ENCODE measurements around the gene PCDHB8.
"Not testable (repeated sequence)": the region's sequence is repeated elsewhere in the genome, so short reads cannot be mapped to it uniquely, and the experiment has no call there.

PCDHB8 gene

GRCh38 chr5:141184117-141184855 lies 6.7 kb downstream of the PCDHB8 start:
- DNase-seq: not testable (repeated sequence)

GRCh38 chr5:141186897-141187512 lies 9.4 kb downstream of the PCDHB8 start, which contains the start of gene PCDHB9:
TSS of gene PCDHB9 (plus strand) at chr5:141187161. CDS start at chr5:141187319, 158 bp downstream.
- DNase-seq: peak; percentile 2 to 23

GRCh38 chr5:141188682-141189081 lies 11.1 kb downstream of the PCDHB8 start:
- DNase-seq: not testable (repeated sequence)

DNA sequence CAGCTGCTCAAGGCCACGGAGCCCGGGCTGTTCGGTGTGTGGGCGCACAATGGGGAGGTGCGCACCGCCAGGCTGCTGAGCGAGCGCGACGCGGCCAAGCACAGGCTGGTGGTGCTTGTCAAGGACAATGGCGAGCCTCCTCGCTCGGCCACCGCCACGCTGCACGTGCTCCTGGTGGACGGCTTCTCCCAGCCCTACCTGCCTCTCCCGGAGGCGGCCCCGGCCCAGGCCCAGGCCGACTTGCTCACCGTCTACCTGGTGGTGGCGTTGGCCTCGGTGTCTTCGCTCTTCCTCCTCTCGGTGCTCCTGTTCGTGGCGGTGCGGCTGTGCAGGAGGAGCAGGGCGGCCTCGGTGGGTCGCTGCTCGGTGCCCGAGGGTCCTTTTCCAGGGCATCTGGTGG lies 11.5 kb downstream of the PCDHB8 start:
- not testable (repeated sequence) for DNase-seq

DNA sequence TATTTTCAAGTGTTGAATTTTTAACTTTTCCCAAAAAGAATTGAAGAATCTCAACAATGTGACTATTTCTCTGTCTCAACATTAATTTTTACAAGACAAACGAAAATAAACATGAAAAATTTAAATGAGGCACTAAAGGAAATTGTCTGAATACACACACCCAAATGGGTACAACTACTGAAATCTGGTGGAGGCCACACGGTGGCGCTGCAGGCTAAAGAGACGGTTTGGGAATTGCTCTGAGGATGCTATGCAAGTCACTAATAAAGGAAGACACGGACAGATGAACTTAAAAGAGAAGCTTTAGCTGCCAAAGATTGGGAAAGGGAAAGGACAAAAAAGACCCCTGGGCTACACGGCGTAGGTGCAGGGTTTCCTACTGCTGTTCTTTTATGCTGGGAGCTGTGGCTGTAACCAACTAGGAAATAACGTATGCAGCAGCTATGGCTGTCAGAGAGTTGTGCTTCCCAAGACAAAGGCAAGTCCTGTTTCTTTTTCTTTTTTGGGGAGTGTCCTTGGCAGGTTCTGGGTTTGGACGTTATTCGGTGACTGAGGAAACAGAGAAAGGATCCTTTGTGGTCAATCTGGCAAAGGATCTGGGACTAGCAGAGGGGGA lies 14.6 kb downstream of the PCDHB8 start, which contains the start of gene PCDHB10:
TSS of gene PCDHB10 (plus strand) at position 244 of the 616 bp plus-strand sequence. CDS start at position 444, 200 bp downstream.
- peak; percentile 28 to 42 for DNase-seq

GRCh38 chr5:141194332-141194731 lies 16.7 kb downstream of the PCDHB8 start:
- DNase-seq: not testable (repeated sequence)

DNA sequence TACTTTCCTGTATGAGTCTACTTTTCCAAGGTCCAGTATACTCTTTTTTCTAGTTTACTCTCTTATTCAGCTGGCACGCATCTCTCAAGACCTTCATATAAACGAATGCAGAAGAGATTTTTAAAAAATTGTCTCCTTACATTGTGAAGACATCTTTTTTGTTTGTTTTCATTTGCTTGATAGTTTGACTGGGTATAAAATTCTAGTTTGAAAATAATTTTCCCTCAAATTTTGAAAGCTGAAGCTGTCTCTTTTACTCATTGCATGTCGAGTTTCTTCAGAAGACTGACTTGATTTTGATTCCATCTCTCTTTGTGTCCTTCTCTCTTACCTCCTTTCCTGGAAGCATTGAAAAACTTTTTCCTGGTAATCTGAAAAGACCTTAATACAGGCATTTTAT lies 18.8 kb downstream of the PCDHB8 start:
- no peak for DNase-seq

- DNase-seq: peak; percentile 5 to 70
Measured at GRCh38 chr5:141199359-141200235, 22.0 kb downstream of the PCDHB8 start, which contains the start of gene PCDHB11. TSS of gene PCDHB11 (plus strand) at chr5:141199627. CDS start at chr5:141199775, 148 bp downstream.

GRCh38 chr5:141201126-141201525 lies 23.5 kb downstream of the PCDHB8 start:
- not testable (repeated sequence) for DNase-seq

DNA sequence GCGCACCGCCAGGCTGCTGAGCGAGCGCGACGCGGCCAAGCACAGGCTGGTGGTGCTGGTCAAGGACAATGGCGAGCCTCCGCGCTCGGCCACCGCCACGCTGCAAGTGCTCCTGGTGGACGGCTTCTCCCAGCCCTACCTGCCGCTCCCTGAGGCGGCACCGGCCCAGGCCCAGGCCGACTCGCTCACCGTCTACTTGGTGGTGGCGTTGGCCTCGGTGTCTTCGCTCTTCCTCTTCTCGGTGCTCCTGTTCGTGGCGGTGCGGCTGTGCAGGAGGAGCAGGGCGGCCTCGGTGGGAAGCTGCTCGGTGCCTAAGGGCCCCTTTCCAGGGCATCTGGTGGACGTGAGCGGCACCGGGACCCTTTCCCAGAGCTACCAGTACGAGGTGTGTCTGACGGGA lies 24.1 kb downstream of the PCDHB8 start:
- not testable (repeated sequence) for DNase-seq

GRCh38 chr5:141208478-141208877 lies 30.9 kb downstream of the PCDHB8 start, which contains the start of gene PCDHB12:
TSS of gene PCDHB12 (plus strand) at chr5:141208719. CDS start at chr5:141208908, 189 bp downstream.
- no peak for DNase-seq

DNA sequence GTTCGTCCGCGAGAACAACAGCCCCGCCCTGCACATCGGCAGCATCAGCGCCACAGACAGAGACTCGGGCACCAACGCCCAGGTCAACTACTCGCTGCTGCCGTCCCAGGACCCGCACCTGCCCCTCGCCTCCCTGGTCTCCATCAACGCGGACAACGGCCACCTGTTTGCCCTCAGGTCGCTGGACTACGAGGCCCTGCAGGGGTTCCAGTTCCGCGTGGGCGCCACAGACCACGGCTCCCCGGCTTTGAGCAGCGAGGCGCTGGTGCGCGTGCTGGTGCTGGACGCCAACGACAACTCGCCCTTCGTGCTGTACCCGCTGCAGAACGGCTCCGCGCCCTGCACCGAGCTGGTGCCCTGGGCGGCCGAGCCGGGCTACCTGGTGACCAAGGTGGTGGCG lies 32.7 kb downstream of the PCDHB8 start:
- DNase-seq: not testable (repeated sequence)

GRCh38 chr5:141210849-141211248 lies 33.3 kb downstream of the PCDHB8 start:
- not testable (repeated sequence) for DNase-seq

DNA sequence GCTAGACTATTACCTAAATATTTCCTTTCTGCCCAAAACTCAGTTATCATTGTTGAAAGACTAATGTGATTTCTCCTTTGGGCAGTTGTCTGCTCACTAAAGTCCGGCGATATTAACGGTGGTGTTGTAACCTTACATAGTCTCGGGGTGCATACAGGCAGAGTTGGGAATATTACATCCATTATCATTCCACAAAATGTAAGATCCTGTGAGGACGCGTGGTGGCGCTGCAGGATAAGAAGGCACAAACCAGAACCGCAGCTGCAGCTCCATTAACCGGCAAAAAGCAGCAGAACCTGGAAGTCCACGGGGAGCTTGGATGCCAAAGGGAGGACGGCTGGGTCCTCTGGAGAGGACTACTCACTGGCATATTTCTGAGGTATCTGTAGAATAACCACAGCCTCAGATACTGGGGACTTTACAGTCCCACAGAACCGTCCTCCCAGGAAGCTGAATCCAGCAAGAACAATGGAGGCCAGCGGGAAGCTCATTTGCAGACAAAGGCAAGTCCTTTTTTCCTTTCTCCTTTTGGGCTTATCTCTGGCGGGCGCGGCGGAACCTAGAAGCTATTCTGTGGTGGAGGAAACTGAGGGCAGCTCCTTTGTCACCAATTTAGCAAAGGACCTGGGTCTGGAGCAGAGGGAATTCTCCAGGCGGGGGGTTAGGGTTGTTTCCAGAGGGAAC lies 36.2 kb downstream of the PCDHB8 start, which contains the start of gene PCDHB13:
TSS of gene PCDHB13 (plus strand) at position 264 of the 684 bp plus-strand sequence. CDS start at position 469, 205 bp downstream.
- peak in 1 of 2 experiments; percentile 16 for DNase-seq

DNA sequence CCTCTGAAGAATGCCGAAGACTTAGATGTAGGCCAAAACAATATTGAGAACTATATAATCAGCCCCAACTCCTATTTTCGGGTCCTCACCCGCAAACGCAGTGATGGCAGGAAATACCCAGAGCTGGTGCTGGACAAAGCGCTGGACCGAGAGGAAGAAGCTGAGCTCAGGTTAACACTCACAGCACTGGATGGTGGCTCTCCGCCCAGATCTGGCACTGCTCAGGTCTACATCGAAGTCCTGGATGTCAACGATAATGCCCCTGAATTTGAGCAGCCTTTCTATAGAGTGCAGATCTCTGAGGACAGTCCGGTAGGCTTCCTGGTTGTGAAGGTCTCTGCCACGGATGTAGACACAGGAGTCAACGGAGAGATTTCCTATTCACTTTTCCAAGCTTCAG lies 37.0 kb downstream of the PCDHB8 start:
- not testable (repeated sequence) for DNase-seq

DNA sequence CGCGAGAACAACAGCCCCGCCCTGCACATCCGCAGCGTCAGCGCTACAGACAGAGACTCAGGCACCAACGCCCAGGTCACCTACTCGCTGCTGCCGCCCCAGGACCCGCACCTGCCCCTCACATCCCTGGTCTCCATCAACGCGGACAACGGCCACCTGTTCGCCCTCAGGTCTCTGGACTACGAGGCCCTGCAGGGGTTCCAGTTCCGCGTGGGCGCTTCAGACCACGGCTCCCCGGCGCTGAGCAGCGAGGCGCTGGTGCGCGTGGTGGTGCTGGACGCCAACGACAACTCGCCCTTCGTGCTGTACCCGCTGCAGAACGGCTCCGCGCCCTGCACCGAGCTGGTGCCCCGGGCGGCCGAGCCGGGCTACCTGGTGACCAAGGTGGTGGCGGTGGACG lies 37.9 kb downstream of the PCDHB8 start:
- DNase-seq: not testable (repeated sequence)

DNA sequence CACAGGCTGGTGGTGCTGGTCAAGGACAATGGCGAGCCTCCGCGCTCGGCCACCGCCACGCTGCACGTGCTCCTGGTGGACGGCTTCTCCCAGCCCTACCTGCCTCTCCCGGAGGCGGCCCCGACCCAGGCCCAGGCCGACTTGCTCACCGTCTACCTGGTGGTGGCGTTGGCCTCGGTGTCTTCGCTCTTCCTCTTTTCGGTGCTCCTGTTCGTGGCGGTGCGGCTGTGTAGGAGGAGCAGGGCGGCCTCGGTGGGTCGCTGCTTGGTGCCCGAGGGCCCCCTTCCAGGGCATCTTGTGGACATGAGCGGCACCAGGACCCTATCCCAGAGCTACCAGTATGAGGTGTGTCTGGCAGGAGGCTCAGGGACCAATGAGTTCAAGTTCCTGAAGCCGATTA lies 38.4 kb downstream of the PCDHB8 start:
- not testable (repeated sequence) for DNase-seq

DNA sequence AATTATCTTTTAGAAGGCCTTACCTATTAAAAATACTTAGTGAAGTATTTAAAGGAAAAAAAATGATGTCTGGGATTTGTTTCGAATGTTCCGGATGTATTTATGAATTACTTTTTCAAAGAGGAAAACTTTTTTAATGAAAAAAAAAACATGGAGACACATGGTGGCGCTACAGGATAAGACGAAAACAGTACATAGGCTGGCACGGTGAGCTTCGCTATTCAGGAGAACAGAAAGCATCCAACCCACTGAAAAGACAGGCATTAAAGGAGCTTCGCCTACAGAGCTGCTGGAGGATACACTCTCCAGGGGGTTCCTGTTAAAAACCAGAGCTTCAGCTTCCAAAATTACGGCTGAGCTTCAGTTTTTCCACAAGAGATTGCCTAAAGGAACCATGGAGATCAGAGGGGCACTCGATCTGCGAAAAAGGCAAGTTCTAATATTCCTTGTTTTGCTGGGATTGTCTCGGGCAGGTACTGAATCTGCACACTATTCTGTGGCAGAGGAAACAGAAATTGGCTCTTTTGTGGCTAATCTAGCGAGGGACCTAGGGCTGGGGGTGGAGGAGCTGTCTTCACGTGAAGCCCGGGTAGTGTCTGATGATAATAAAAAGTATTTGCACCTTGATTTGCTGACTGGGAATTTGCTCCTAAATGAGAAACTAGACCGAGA lies 45.7 kb downstream of the PCDHB8 start, which contains the start of gene PCDHB14:
TSS of gene PCDHB14 (plus strand) at position 232 of the 672 bp plus-strand sequence. CDS start at position 395, 163 bp downstream.
- peak in 1 of 2 experiments; percentile 16 for DNase-seq

DNA sequence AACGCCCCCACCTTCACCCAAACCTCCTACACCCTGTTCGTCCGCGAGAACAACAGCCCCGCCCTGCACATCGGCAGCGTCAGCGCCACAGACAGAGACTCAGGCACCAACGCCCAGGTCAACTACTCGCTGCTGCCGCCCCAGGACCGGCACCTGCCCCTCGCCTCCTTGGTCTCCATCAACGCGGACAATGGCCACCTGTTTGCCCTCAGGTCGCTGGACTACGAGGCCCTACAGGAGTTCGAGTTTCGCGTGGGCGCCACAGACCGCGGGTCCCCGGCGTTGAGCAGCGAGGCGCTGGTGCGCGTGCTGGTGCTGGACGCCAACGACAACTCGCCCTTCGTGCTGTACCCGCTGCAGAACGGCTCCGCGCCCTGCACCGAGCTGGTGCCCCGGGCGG lies 47.3 kb downstream of the PCDHB8 start:
- DNase-seq: not testable (repeated sequence)

- not testable (repeated sequence) for DNase-seq
Measured at GRCh38 chr5:141225421-141225820, 47.8 kb downstream of the PCDHB8 start.
